RWPE2 (cell line): ENCODE measurements around the gene DUSP22.

Experiments
- ATAC-seq: fragments of 200-7000 bp; cut with Tn5 transposase; 3 replicates; pipeline ENCODE4 v1.9.1; 2021; ENCODE audit warnings: low read depth
- DNase-seq: peaks from one replicate; pipeline ENCODE4 v3.0.0-alpha.2; 2020; ENCODE audit warnings: low spot score
- H3K27ac ChIP-seq: fragments of 450-650 bp; 2 replicates; pipeline ENCODE4 v1.5.1; 2017; ENCODE audit warnings: mild to moderate bottlenecking; ENCODE audit not compliant: poor library complexity, severe bottlenecking
- H3K27me3 ChIP-seq: fragments of 250-450 bp; sonication (Bioruptor Pico); 2 replicates; pipeline ENCODE4 v1.5.1; 2021; ENCODE audit warnings: mild to moderate bottlenecking, moderate library complexity; ENCODE audit not compliant: insufficient read depth, poor library complexity, severe bottlenecking
- H3K36me3 ChIP-seq: fragments of 250-450 bp; sonication (Bioruptor Pico); 2 replicates; pipeline ENCODE4 v1.5.1; 2020; ENCODE audit warnings: low read depth, mild to moderate bottlenecking, moderate library complexity
- H3K4me1 ChIP-seq: fragments of 250-450 bp; sonication (Bioruptor Pico); 2 replicates; pipeline ENCODE4 v1.5.1; 2021; ENCODE audit warnings: mild to moderate bottlenecking, moderate library complexity; ENCODE audit not compliant: insufficient read depth, poor library complexity, severe bottlenecking
- H3K4me3 ChIP-seq: fragments of 250-450 bp; sonication (Bioruptor Pico); 2 replicates; pipeline ENCODE4 v1.5.1; 2021; ENCODE audit warnings: mild to moderate bottlenecking, moderate library complexity; ENCODE audit not compliant: severe bottlenecking
- H3K9me3 ChIP-seq: fragments of 250-450 bp; sonication (Bioruptor Pico); 2 replicates; pipeline ENCODE4 v1.5.1; 2021; ENCODE audit warnings: mild to moderate bottlenecking, moderate library complexity; ENCODE audit not compliant: severe bottlenecking
- TF ChIP-seq, protein P1 (sequence below): fragments of 450-650 bp; IDR thresholded peaks from one replicate; pipeline ENCODE4 v1.5.1; 2017; ENCODE audit warnings: mild to moderate bottlenecking, moderate library complexity; ENCODE audit not compliant: poor library complexity, severe bottlenecking

The DUSP22 gene

DNA sequence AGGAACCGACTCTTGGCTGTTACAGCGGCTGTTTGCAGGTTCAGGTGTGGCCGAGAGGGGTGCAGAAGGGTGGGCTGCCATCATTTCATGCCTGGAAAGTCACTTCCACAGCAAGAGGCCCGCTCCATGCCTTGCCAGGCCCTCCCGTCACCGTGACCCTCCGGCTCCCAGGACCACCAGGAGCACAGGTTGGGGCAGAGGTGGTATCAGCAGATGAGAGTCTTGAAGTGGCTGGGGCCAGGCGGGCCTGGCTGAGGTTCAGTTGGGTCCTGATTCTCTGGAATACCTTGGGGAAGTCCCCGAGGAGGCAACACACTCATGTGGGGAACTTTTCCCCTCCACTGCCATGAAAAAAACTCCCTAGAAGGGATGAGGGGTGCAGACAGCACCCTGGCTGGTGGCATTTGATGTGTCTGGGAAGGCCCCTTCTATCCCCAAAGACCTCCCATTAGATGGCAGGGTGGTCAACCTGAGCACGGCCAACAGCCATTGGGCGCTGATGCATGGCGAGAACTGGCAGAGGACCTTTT, 65.0 kb downstream of the DUSP22 start:
- no peaks in the 10 kb centered on the region for H3K27me3 ChIP-seq
- H3K27ac ChIP-seq: no peak overlapping the region

DNA sequence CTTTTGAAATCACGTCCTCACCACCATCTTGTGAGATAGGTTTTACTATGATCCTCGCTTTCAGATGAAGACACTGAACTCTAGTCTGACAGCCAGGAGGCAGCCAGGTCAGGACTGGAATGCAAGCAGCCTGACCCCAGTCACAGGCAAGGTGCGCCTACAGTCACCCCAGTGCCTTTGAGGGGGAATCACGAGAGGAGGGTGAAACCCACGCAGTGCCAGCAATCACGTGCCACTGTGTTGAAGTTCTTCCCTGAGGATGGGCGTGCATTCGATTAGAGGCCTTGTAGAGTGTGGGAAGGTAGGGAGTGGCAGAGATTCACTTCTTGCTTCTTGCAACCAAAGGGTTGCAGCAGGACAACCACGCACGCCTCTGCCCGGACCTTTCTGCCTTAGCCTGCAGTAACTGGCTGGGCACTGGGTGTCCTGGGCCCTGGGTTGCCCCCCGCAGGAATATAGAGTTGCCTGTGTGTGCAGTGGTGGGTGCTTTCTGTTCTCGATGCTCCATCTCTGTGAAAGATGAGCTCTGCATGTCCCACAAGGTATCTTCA, 65.6 kb downstream of the DUSP22 start:
- Histone ChIP-seq H3K27ac (no peak overlapping the region), H3K9me3 (peaks cover 3% of the 10 kb centered on the region), H3K4me3 (no peak overlapping the region), H3K27me3 (no peaks in the 10 kb centered on the region), H3K4me1 (no peaks in the 10 kb centered on the region), H3K36me3 (no peaks in the 10 kb centered on the region)
- no peak for ATAC-seq
- no peak for DNase-seq
- TF ChIP-seq, protein P1, sequence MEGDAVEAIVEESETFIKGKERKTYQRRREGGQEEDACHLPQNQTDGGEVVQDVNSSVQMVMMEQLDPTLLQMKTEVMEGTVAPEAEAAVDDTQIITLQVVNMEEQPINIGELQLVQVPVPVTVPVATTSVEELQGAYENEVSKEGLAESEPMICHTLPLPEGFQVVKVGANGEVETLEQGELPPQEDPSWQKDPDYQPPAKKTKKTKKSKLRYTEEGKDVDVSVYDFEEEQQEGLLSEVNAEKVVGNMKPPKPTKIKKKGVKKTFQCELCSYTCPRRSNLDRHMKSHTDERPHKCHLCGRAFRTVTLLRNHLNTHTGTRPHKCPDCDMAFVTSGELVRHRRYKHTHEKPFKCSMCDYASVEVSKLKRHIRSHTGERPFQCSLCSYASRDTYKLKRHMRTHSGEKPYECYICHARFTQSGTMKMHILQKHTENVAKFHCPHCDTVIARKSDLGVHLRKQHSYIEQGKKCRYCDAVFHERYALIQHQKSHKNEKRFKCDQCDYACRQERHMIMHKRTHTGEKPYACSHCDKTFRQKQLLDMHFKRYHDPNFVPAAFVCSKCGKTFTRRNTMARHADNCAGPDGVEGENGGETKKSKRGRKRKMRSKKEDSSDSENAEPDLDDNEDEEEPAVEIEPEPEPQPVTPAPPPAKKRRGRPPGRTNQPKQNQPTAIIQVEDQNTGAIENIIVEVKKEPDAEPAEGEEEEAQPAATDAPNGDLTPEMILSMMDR: no peak

More for the DNA sequence above, 65.0 kb downstream of the DUSP22 start:
- no peak overlapping the region for H3K4me3 ChIP-seq
- no peaks in the 10 kb centered on the region for H3K4me1 ChIP-seq
- no peaks in the 10 kb centered on the region for H3K9me3 ChIP-seq
- DNase-seq: no peak
- ATAC-seq: no peak
- TF ChIP-seq, protein P1: no peak
- H3K36me3 ChIP-seq: no peaks in the 10 kb centered on the region

GRCh38 chr6:358432-358831, 66.1 kb downstream of the DUSP22 start:
- TF ChIP-seq, protein P1: no peak
- no peaks in the 10 kb centered on the region for H3K4me1 ChIP-seq
- H3K27me3 ChIP-seq: no peaks in the 10 kb centered on the region
- ATAC-seq: no peak
- H3K9me3 ChIP-seq: peaks cover 3% of the 10 kb centered on the region
- H3K27ac ChIP-seq: no peak overlapping the region
- no peak overlapping the region for H3K4me3 ChIP-seq
- H3K36me3 ChIP-seq: no peaks in the 10 kb centered on the region
- DNase-seq: no peak

DNA sequence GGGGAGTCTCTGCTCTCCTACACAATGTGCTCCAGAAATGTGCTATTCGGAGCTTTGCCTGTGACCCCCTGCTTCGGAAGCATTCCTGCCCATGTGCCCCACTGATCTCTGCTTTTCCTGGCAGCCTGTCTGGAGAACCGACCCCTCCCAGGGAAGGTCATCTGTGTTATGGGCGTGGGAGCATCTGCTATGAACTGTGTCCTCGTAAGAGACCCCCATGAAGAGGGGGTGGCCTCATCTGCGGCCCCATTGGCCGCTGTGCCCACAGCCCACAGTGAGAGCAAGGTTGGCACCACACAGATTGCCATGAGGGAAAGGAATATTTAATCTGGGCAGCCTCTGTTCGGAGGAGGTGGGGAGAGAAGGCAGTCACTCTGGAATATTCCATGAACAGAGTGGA, 66.6 kb downstream of the DUSP22 start:
- Histone ChIP-seq H3K27me3 (no peaks in the 10 kb centered on the region), H3K9me3 (peaks cover 3% of the 10 kb centered on the region), H3K36me3 (no peaks in the 10 kb centered on the region), H3K4me3 (no peak overlapping the region), H3K4me1 (no peaks in the 10 kb centered on the region), H3K27ac (no peak overlapping the region)
- DNase-seq (no peak), ATAC-seq (no peak)
- TF ChIP-seq, protein P1: no peak

- ATAC-seq (no peak), DNase-seq (no peak)
- Histone ChIP-seq H3K27ac (no peak overlapping the region), H3K36me3 (no peaks in the 10 kb centered on the region), H3K27me3 (no peaks in the 10 kb centered on the region), H3K9me3 (peaks cover 3% of the 10 kb centered on the region), H3K4me1 (no peaks in the 10 kb centered on the region), H3K4me3 (no peak overlapping the region)
- TF ChIP-seq, protein P1: no peak
Observed at GRCh38 chr6:359261-360035, 67.2 kb downstream of the DUSP22 start.
